DOHH2 (cell line): ENCODE data around the gene FNDC11.

Experiments
- EZH2phosphoT487 ChIP-seq: fragments of 200-600 bp; sonication (generic); IDR thresholded peaks from 2 replicates; pipeline ENCODE4 v1.6.1; 2017; ENCODE audit warnings: borderline replicate concordance, mild to moderate bottlenecking, antibody characterized with exemption, low read length, moderate library complexity, mixed read lengths
- TF ChIP-seq, protein P1 (sequence below): fragments of 200-600 bp; sonication (generic); IDR thresholded peaks from one replicate; pipeline ENCODE4 v1.5.1; 2014; ENCODE audit warnings: antibody characterized with exemption, mild to moderate bottlenecking, low read depth, low read length; ENCODE audit not compliant: poor library complexity, severe bottlenecking

DNA sequence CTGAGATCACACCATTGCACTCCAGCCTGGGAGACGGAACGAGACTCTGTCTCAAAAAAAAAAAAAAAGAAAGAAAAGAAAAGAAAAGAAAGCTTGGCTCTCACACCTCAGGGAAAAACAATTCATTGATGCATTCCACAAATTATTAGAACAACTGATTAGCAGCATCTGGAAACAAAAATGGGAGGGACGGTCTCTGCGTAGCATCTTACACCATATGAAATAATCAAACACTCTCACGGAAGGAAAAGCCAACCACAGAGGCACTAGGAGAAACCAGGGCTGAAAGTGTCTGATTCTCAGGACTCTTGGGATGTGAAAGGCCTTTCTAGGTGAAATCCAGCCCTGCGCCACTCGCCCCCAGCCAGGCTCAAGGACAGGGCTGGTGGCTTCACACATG, 22.4 kb downstream of the FNDC11 start:
- TF ChIP-seq, protein P1, sequence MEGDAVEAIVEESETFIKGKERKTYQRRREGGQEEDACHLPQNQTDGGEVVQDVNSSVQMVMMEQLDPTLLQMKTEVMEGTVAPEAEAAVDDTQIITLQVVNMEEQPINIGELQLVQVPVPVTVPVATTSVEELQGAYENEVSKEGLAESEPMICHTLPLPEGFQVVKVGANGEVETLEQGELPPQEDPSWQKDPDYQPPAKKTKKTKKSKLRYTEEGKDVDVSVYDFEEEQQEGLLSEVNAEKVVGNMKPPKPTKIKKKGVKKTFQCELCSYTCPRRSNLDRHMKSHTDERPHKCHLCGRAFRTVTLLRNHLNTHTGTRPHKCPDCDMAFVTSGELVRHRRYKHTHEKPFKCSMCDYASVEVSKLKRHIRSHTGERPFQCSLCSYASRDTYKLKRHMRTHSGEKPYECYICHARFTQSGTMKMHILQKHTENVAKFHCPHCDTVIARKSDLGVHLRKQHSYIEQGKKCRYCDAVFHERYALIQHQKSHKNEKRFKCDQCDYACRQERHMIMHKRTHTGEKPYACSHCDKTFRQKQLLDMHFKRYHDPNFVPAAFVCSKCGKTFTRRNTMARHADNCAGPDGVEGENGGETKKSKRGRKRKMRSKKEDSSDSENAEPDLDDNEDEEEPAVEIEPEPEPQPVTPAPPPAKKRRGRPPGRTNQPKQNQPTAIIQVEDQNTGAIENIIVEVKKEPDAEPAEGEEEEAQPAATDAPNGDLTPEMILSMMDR: no peak
- TF ChIP-seq EZH2phosphoT487: no peak
